Parathyroid adenoma (tissue), 2 donors: ENCODE data around the gene GDPD5.

Source experiments
- H2AFZ ChIP-seq: fragments of 300-600 bp; sonication (generic); one replicate; pipeline ENCODE4 v1.7.0; 2017; ENCODE audit warnings: antibody characterized with exemption, mild to moderate bottlenecking
- H3K27ac ChIP-seq: fragments of 300-600 bp; sonication (generic); one replicate; pipeline ENCODE4 v1.7.0; 2017
- H3K27me3 ChIP-seq: fragments of 300-600 bp; sonication (generic); one replicate; pipeline ENCODE4 v1.7.0; 2017; ENCODE audit warnings: low read length; ENCODE audit not compliant: control insufficient read depth, insufficient read depth
- H3K36me3 ChIP-seq: fragments of 300-600 bp; sonication (generic); one replicate; pipeline ENCODE4 v1.7.0; 2017; ENCODE audit warnings: low read length; ENCODE audit not compliant: control insufficient read depth, insufficient read depth
- H3K4me1 ChIP-seq: fragments of 300-600 bp; sonication (generic); one replicate; pipeline ENCODE4 v1.7.0; 2017; ENCODE audit warnings: control low read depth
- H3K4me2 ChIP-seq: fragments of 300-600 bp; sonication (generic); one replicate; pipeline ENCODE4 v1.7.0; 2017; ENCODE audit warnings: low read length
- H3K4me3 ChIP-seq: fragments of 300-600 bp; sonication (generic); one replicate; pipeline ENCODE4 v1.7.0; 2017; ENCODE audit warnings: low read depth, low read length
- H3K79me2 ChIP-seq: fragments of 300-600 bp; sonication (generic); one replicate; pipeline ENCODE4 v1.7.0; 2017; ENCODE audit warnings: control low read depth
- H3K9ac ChIP-seq: fragments of 300-600 bp; sonication (generic); one replicate; pipeline ENCODE4 v1.7.0; 2017; ENCODE audit warnings: mild to moderate bottlenecking
- H3K9me3 ChIP-seq: fragments of 300-600 bp; sonication (generic); one replicate; pipeline ENCODE4 v1.7.0; 2017; ENCODE audit warnings: low read length; ENCODE audit not compliant: control insufficient read depth
- CTCF ChIP-seq: fragments of 300-600 bp; sonication (generic); IDR thresholded peaks from one replicate; pipeline ENCODE4 v1.7.0; 2017; ENCODE audit warnings: antibody characterized with exemption, mild to moderate bottlenecking
- donor health status: primary hyperparathyroidism.

The GDPD5 gene

GRCh38 chr11:75386942-75387630 is 138.7 kb downstream of the GDPD5 start:
- H3K36me3 ChIP-seq, result no peaks in the 10 kb centered on the region
- no peak for TF ChIP-seq CTCF
- H3K4me1 ChIP-seq, result no peaks in the 10 kb centered on the region
- H3K9ac ChIP-seq, result no peak overlapping the region
- no peaks in the 10 kb centered on the region for H3K9me3 ChIP-seq
- no peaks in the 10 kb centered on the region for H3K27me3 ChIP-seq
- H3K4me2 ChIP-seq, result no peak overlapping the region
- no peak overlapping the region for H3K27ac ChIP-seq
- no peaks in the 10 kb centered on the region for H3K79me2 ChIP-seq
- H3K4me3 ChIP-seq, result no peak overlapping the region
- H2AFZ ChIP-seq, result no peak overlapping the region
